OCI-LY7 (cell line): ENCODE measurements around the gene KLHDC10. TPM values are rescaled to one million over a fixed set of nuclear protein-coding genes. Genes with fewer than 3 reads are reported as not detected.

Experiments
- BruUV-seq: library from RNA; stranded (reverse); fragments of 400-500 nt; replicated peaks from 2 replicates; lab custom pipeline; 2021; lab: Mats Ljungman, UMichigan
- CTCF ChIA-PET: fragments of 300-600 bp; sonication (Branson Sonifier 250); formaldehyde crosslinking; loops from one replicate; lab custom pipeline; 2022; ENCODE audit warnings: antibody characterized with exemption; ENCODE audit not compliant: unreplicated experiment; lab: Charles Lee
- POLR2A ChIA-PET: fragments of 300-600 bp; sonication (Branson Sonifier 250); formaldehyde crosslinking; loops from one replicate; lab custom pipeline; 2022; ENCODE audit warnings: antibody characterized with exemption; lab: Charles Lee
- DNase-seq: peaks from one replicate; pipeline ENCODE4 v3.0.0-alpha.2; 2015; ENCODE audit warnings: low spot score
- H2AFZ ChIP-seq: fragments of 200-600 bp; sonication (generic), shearing (Covaris generic); 2 replicates; pipeline ENCODE4 v1.6.1; 2014; ENCODE audit warnings: mild to moderate bottlenecking, antibody characterized with exemption, low read length, moderate library complexity
- H3K27ac ChIP-seq: fragments of 200-600 bp; sonication (generic); 2 replicates; pipeline ENCODE4 v1.5.1; 2014; ENCODE audit warnings: mixed run types, low read depth, mild to moderate bottlenecking, moderate library complexity, low read length, inconsistent platforms; ENCODE audit not compliant: poor library complexity, severe bottlenecking
- H3K36me3 ChIP-seq: fragments of 200-600 bp; sonication (generic); 2 replicates; pipeline ENCODE4 v1.6.1; 2014; ENCODE audit warnings: mild to moderate bottlenecking, antibody characterized with exemption, low read length, moderate library complexity, mixed read lengths; ENCODE audit not compliant: insufficient read depth
- H3K4me1 ChIP-seq: fragments of 200-600 bp; sonication (generic); 2 replicates; pipeline ENCODE4 v1.5.1; 2014; ENCODE audit warnings: mild to moderate bottlenecking, low read length; ENCODE audit not compliant: insufficient read depth, poor library complexity, severe bottlenecking
- H3K4me2 ChIP-seq: fragments of 200-600 bp; sonication (generic); 2 replicates; pipeline ENCODE4 v1.6.1; 2014; ENCODE audit warnings: mild to moderate bottlenecking, low read length
- H3K4me3 ChIP-seq: fragments of 200-600 bp; sonication (generic); 2 replicates; pipeline ENCODE4 v1.5.1; 2014; ENCODE audit warnings: mild to moderate bottlenecking, low read depth, low read length; ENCODE audit not compliant: poor library complexity, severe bottlenecking
- H3K79me2 ChIP-seq: fragments of 200-600 bp; sonication (generic); 2 replicates; pipeline ENCODE4 v1.6.1; 2016; ENCODE audit warnings: low read depth, mild to moderate bottlenecking, low read length, moderate library complexity, mixed read lengths; ENCODE audit not compliant: insufficient read depth
- H3K9me2 ChIP-seq: fragments of 200-600 bp; sonication (generic); 2 replicates; pipeline ENCODE4 v1.6.1; 2016; ENCODE audit warnings: mild to moderate bottlenecking, low read length, mixed read lengths; ENCODE audit not compliant: insufficient read depth
- H3K9me3 ChIP-seq: fragments of 200-600 bp; sonication (generic); 2 replicates; pipeline ENCODE4 v1.6.1; 2014; ENCODE audit warnings: mild to moderate bottlenecking, mixed run types, low read length, mixed read lengths
- H4K20me1 ChIP-seq: fragments of 200-600 bp; sonication (generic); 2 replicates; pipeline ENCODE4 v1.6.1; 2014; ENCODE audit warnings: mild to moderate bottlenecking, antibody characterized with exemption, low read length, moderate library complexity, mixed read lengths; ENCODE audit not compliant: insufficient read depth
- EZH2phosphoT487 ChIP-seq: fragments of 200-600 bp; sonication (generic); IDR thresholded peaks from 2 replicates; pipeline ENCODE4 v1.6.1; 2018; ENCODE audit warnings: low read depth, borderline replicate concordance, mild to moderate bottlenecking, mixed run types, antibody characterized with exemption, low read length, moderate library complexity, mixed read lengths
- intact Hi-C: fragments of 100-400 bp; cut with micrococcal nuclease; formaldehyde crosslinking; loops from one replicate; pipeline ENCODE4 v1.10.0; 2022; ENCODE audit not compliant: unreplicated experiment
- total RNA-seq, 2 experiments: library from RNA; depleted of rRNA in 1 of 2; stranded (reverse); fragments of >200 nt in 1 of 2; shearing (Covaris generic) in 1 of 2; gene quantifications; 2 replicates each; pipeline ENCODE4 v1.2.3, GENCODE V29; 2014 to 2022
- TF ChIP-seq, protein P1 (sequence below): fragments of 200-600 bp; sonication (generic); conservative IDR thresholded peaks from 2 replicates; pipeline ENCODE4 v1.5.1; 2014; ENCODE audit warnings: mild to moderate bottlenecking, antibody characterized with exemption, low read length, moderate library complexity, mixed read lengths

Gene KLHDC10
- total RNA-seq, 2 experiments from 2014 or later: 15.9 to 21.2 TPM

DNA sequence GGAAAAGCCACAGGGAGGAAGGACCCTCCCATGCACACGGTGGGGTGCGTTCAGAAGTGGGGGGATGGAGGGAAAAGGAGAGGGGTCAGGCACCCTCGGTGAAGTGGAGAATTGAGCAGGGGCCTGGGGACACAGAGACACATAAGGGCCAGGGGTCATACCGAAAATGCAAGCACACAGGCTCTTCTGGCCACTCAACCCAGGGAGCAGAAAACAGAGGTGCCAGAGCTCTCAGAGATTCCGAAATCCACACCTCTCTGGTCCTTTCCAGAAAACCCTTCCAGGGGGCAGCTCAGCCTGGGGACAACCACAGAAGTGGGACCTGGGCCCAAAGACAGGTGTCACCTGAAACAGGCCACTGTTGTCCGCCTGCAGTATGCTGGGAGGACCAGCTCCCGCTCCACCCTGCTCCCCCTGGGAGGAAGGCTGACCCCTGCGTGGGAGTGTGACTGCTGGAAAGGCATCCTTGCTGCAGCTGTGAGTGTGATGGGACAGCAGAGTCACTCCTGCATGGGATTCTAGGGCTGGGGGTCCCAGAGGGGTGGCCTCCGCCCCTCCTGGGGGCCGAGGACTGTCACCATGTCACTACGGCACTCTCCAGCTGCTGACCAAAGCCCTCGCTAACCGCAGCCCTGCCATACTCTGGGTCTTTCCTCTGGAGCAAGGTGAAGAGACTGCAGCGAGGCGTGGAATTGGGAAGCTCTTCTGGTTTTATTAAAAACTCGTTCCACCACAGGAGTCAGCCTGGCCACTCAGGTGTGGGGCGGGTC is 71.7 kb downstream of the KLHDC10 start:
- POLR2A ChIA-PET: interaction anchor here (1.0 to 1.2 kb wide), 2 partner anchors 8 to 21 kb away, joined by 3 read pairs; no protein-coding TSS in a partner anchor
- Histone ChIP-seq H4K20me1 (no peaks in the 10 kb centered on the region), H3K4me1 (no peaks in the 10 kb centered on the region), H3K27ac (no peak overlapping the region), H3K9me3 (no peaks in the 10 kb centered on the region), H2AFZ (no peak overlapping the region), H3K36me3 (peaks cover 8% of the 10 kb centered on the region), H3K4me3 (no peak overlapping the region), H3K79me2 (no peaks in the 10 kb centered on the region), H3K9me2 (no peaks in the 10 kb centered on the region), H3K4me2 (no peak overlapping the region)
- no peak for DNase-seq
- no TSS peak for BruUV-seq
- TF ChIP-seq EZH2phosphoT487: no peak
- CTCF ChIA-PET: no interaction called here
- intact Hi-C loops: no loop called here

DNA sequence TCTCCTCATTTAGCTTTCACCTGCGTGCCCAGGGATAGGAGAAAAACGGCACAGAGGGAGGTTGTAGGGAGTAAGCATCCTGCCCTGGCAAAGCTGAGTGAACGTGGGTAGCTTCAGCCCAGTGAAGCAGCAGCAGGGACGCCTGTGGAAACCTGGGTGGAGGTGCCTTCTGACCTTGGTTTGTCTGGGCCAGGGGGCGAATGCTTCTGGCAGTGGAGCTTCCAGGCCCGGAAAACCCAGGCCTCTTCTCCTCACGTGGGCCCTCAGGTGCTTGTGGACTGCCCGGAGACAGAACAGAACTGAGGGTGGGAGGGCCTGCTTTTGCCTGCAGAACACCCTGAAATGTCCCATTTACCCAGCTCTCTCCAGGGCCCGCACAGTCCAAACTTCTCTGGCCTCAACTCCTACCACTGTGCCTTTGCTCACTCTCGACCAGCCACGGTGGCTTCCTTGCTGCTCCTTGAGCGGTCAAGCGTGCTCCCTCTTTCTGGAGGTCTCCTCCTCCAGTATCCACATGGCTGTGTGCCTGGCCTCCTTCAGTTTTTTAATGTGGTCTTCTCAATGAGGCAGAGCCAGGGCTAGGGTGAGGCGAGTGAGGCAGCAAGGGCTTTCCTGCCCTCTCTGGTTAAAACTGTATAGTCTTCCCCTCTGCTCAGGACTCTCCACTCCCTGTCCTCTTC is 72.5 kb downstream of the KLHDC10 start:
- H3K27ac ChIP-seq: no peak overlapping the region
- intact Hi-C loops: no loop called here
- no peaks in the 10 kb centered on the region for H4K20me1 ChIP-seq
- no peak overlapping the region for H3K4me2 ChIP-seq
- ChIA-PET POLR2A (interaction anchor here (1.0 to 1.2 kb wide), 2 partner anchors 8 to 21 kb away, joined by 3 read pairs; no protein-coding TSS in a partner anchor), CTCF (no interaction called here)
- no peak for TF ChIP-seq EZH2phosphoT487
- TF ChIP-seq, protein P1, sequence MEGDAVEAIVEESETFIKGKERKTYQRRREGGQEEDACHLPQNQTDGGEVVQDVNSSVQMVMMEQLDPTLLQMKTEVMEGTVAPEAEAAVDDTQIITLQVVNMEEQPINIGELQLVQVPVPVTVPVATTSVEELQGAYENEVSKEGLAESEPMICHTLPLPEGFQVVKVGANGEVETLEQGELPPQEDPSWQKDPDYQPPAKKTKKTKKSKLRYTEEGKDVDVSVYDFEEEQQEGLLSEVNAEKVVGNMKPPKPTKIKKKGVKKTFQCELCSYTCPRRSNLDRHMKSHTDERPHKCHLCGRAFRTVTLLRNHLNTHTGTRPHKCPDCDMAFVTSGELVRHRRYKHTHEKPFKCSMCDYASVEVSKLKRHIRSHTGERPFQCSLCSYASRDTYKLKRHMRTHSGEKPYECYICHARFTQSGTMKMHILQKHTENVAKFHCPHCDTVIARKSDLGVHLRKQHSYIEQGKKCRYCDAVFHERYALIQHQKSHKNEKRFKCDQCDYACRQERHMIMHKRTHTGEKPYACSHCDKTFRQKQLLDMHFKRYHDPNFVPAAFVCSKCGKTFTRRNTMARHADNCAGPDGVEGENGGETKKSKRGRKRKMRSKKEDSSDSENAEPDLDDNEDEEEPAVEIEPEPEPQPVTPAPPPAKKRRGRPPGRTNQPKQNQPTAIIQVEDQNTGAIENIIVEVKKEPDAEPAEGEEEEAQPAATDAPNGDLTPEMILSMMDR: no peak
- no peak for DNase-seq
- H3K79me2 ChIP-seq: no peaks in the 10 kb centered on the region
- no TSS peak for BruUV-seq
- H3K9me2 ChIP-seq: no peaks in the 10 kb centered on the region
- H3K4me3 ChIP-seq: no peak overlapping the region
- H3K36me3 ChIP-seq: peaks cover 2% of the 10 kb centered on the region; the same call in 1 of the 2 replicates
- H3K9me3 ChIP-seq: no peaks in the 10 kb centered on the region
- H2AFZ ChIP-seq: no peak overlapping the region
- no peaks in the 10 kb centered on the region for H3K4me1 ChIP-seq

DNA sequence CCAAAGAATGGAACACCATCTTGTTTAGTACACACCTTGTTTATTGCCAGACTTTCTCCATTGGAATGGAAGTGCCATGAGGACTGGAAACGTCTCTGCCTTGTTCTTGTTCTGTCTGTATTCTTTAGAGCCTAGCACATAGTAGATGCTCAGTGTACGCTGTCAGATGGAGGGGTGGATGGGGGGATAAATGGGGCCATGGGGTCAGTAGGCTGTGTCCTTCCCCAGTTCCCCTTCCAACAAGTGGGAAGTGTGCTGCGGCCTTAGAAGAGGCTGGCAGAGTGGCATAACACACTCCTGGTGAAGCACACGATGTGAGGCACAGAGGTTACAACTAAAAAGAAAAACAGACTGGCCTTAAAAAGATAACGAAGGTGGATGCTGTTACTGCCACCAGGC is 73.0 kb downstream of the KLHDC10 start:
- BruUV-seq: no TSS peak
- intact Hi-C loops: no loop called here
- H3K79me2 ChIP-seq: no peaks in the 10 kb centered on the region
- no peak overlapping the region for H3K27ac ChIP-seq
- H4K20me1 ChIP-seq: no peaks in the 10 kb centered on the region
- CTCF ChIA-PET: no interaction called here
- no peaks in the 10 kb centered on the region for H3K9me2 ChIP-seq
- no peak overlapping the region for H2AFZ ChIP-seq
- TF ChIP-seq, protein P1: no peak
- TF ChIP-seq EZH2phosphoT487: no peak
- no peaks in the 10 kb centered on the region for H3K9me3 ChIP-seq
- H3K36me3 ChIP-seq: no peaks in the 10 kb centered on the region
- H3K4me1 ChIP-seq: no peaks in the 10 kb centered on the region
- POLR2A ChIA-PET: interaction anchor here (0.6 kb wide), 1 partner anchor 489 kb away, joined by 4 read pairs; no protein-coding TSS in a partner anchor
- no peak overlapping the region for H3K4me2 ChIP-seq
- no peak for DNase-seq
- H3K4me3 ChIP-seq: no peak overlapping the region
